A549 (cell line): ENCODE results near the gene CUX1. TPM values are rescaled to one million over a fixed set of nuclear protein-coding genes. Genes with fewer than 3 reads are reported as not detected.

Source experiments
- ATAC-seq, 2 experiments: fragments of 200-7000 bp in 1 of 2; fragments of >200 bp in 1 of 2; cut with Nextera tagmentation in 1 of 2; cut with Tn5 transposase in 1 of 2; 3 replicates each; pipeline versions ENCODE4 v1.8.0 to v1.9.1; 2018 to 2020; ENCODE audit warnings: mild to moderate bottlenecking in 1 of 2, moderate library complexity in 1 of 2
- CTCF ChIA-PET: fragments of 300-600 bp; sonication (Branson Sonifier 250); formaldehyde crosslinking; extraction: SDS; loops from one replicate; lab custom pipeline; 2021; ENCODE audit warnings: antibody characterized with exemption, inconsistent platforms; lab: Yijun Ruan, JAX
- POLR2A ChIA-PET: fragments of 350-600 bp; formaldehyde crosslinking; extraction: SDS; loops from one replicate; lab custom pipeline; 2021; ENCODE audit warnings: antibody characterized with exemption, inconsistent platforms; lab: Yijun Ruan, JAX
- DNase-seq, 2 experiments: peaks; one replicate each; pipeline versions ENCODE4 v3.0.0 to v3.0.0-alpha.2; 2011 to 2016; ENCODE audit warnings: low read depth in 1 of 2, low spot score in 1 of 2
- FAIRE-seq: peaks from 2 replicates; lab custom pipeline; 2011; peaks lifted over from hg19 to GRCh38; lab: Jason Lieb, UNC
- H3K27ac ChIP-seq, 2 experiments: fragments of >200 bp; sonication (Bioruptor Twin); formaldehyde crosslinking; 3 replicates each; pipeline ENCODE4 v1.5.1; 2016 to 2017
- H3K4me1 ChIP-seq: fragments of >200 bp; sonication (Bioruptor Twin); formaldehyde crosslinking; 3 replicates; pipeline ENCODE4 v1.6.1; 2016
- H3K4me2 ChIP-seq: fragments of >200 bp; sonication (Bioruptor Twin); formaldehyde crosslinking; 3 replicates; pipeline ENCODE4 v1.6.1; 2016
- H3K4me3 ChIP-seq: fragments of >200 bp; sonication (Bioruptor Twin); formaldehyde crosslinking; 3 replicates; pipeline ENCODE4 v1.5.1; 2016
- H3K9me3 ChIP-seq: fragments of >200 bp; sonication (Bioruptor Twin); formaldehyde crosslinking; 3 replicates; pipeline ENCODE4 v1.6.1; 2016
- ATOH8 ChIP-seq: fragments of 250-450 bp; sonication (Bioruptor Pico); IDR thresholded peaks from 2 replicates; pipeline ENCODE4 v1.5.0; 2020; ENCODE audit warnings: low read depth, mild to moderate bottlenecking, moderate library complexity
- BCL3 ChIP-seq: fragments of >200 bp; sonication (Bioruptor Twin); formaldehyde crosslinking; IDR thresholded peaks from 3 replicates; pipeline ENCODE4 v1.6.1; 2016
- BHLHE40 ChIP-seq: IDR thresholded peaks from 2 replicates; pipeline ENCODE4 v1.6.1; 2012; ENCODE audit warnings: low read depth, low read length, inconsistent platforms
- CBX2 ChIP-seq: fragments of 200-600 bp; sonication (generic); IDR thresholded peaks from 2 replicates; pipeline ENCODE4 v1.6.1; 2016; ENCODE audit warnings: low read depth, mild to moderate bottlenecking, borderline replicate concordance
- CBX8 ChIP-seq: fragments of 200-600 bp; sonication (generic); IDR thresholded peaks from 2 replicates; pipeline ENCODE4 v1.6.1; 2016
- CEBPB ChIP-seq, 2 experiments: fragments of >200 bp in 1 of 2; sonication (Bioruptor Twin) in 1 of 2; formaldehyde crosslinking in 1 of 2; IDR thresholded peaks; 2 replicates each; pipeline ENCODE4 v1.6.1; 2012 to 2016
- CHD4 ChIP-seq: fragments of 200-600 bp; sonication (generic); IDR thresholded peaks from 2 replicates; pipeline ENCODE4 v1.6.1; 2016; ENCODE audit warnings: antibody characterized with exemption, mild to moderate bottlenecking, borderline replicate concordance
- EHF ChIP-seq: fragments of 250-450 bp; sonication (Bioruptor Pico); IDR thresholded peaks from 2 replicates; pipeline ENCODE4 v1.5.0; 2020; ENCODE audit warnings: mild to moderate bottlenecking
- ELK1 ChIP-seq: fragments of 150-350 bp; IDR thresholded peaks from 2 replicates; pipeline ENCODE4 v1.6.1; 2014; ENCODE audit warnings: low read depth, mild to moderate bottlenecking, low read length
- FOSL2 ChIP-seq, 2 experiments: fragments of 450-650 bp in 1 of 2; fragments of >200 bp in 1 of 2; sonication (Bioruptor Twin) in 1 of 2; formaldehyde crosslinking; IDR thresholded peaks; 2 replicates each; pipeline versions ENCODE4 v1.5.0 to v1.6.1; 2016 to 2020; ENCODE audit warnings: mild to moderate bottlenecking in 1 of 2, moderate library complexity in 1 of 2
- FOXS1 ChIP-seq: fragments of 250-450 bp; sonication (Bioruptor Pico); IDR thresholded peaks from 2 replicates; pipeline ENCODE4 v1.5.0; 2020; ENCODE audit warnings: mild to moderate bottlenecking, moderate library complexity
- GATA3 ChIP-seq: IDR thresholded peaks from 2 replicates; pipeline ENCODE4 v1.6.1; 2012; ENCODE audit warnings: borderline replicate concordance
- HDAC2 ChIP-seq: fragments of 200-600 bp; sonication (generic); IDR thresholded peaks from 2 replicates; pipeline ENCODE4 v1.6.1; 2016
- HES2 ChIP-seq: fragments of >200 bp; sonication (Bioruptor Twin); formaldehyde crosslinking; IDR thresholded peaks from 2 replicates; pipeline ENCODE4 v1.6.1; 2016
- HOXA7 ChIP-seq: fragments of 250-450 bp; sonication (Bioruptor Pico); IDR thresholded peaks from 2 replicates; pipeline ENCODE4 v1.5.0; 2020; ENCODE audit warnings: mild to moderate bottlenecking, moderate library complexity
- HOXB5 ChIP-seq: fragments of 250-450 bp; sonication (Bioruptor Pico); IDR thresholded peaks from 2 replicates; pipeline ENCODE4 v1.5.0; 2020; ENCODE audit warnings: mild to moderate bottlenecking, moderate library complexity
- JUNB ChIP-seq: fragments of >200 bp; sonication (Bioruptor Twin); formaldehyde crosslinking; IDR thresholded peaks from 2 replicates; pipeline ENCODE4 v1.6.1; 2016
- KDM1A ChIP-seq: fragments of 200-600 bp; sonication (generic); IDR thresholded peaks from 2 replicates; pipeline ENCODE4 v1.6.1; 2016; ENCODE audit warnings: low read depth, mild to moderate bottlenecking
- KDM5A ChIP-seq: fragments of 200-600 bp; sonication (generic); IDR thresholded peaks from 2 replicates; pipeline ENCODE4 v1.6.1; 2016; ENCODE audit warnings: antibody characterized with exemption, mild to moderate bottlenecking
- MAFK ChIP-seq: fragments of 450-650 bp; IDR thresholded peaks from 2 replicates; pipeline ENCODE4 v1.6.1; 2014; ENCODE audit not compliant: partially characterized antibody
- MAZ ChIP-seq: fragments of 150-350 bp; IDR thresholded peaks from 2 replicates; pipeline ENCODE4 v1.6.1; 2014; ENCODE audit warnings: antibody characterized with exemption, low read depth, low read length, borderline replicate concordance
- NR3C1 ChIP-seq: fragments of >200 bp; sonication (Bioruptor Twin); formaldehyde crosslinking; IDR thresholded peaks from 3 replicates; pipeline ENCODE4 v1.6.1; 2017
- PBX3 ChIP-seq: IDR thresholded peaks from 2 replicates; pipeline ENCODE4 v1.6.1; 2012
- POLR2A ChIP-seq: IDR thresholded peaks from 2 replicates; pipeline ENCODE4 v1.6.1; 2012; ENCODE audit warnings: mild to moderate bottlenecking, low read length
- POLR2AphosphoS2 ChIP-seq: conservative IDR thresholded peaks from 2 replicates; pipeline ENCODE4 v1.6.1; 2012; ENCODE audit warnings: low read length, improper control_type of control experiment, inconsistent platforms
- RAD21 ChIP-seq, 2 experiments: fragments of >200 bp in 1 of 2; sonication (Bioruptor Twin) in 1 of 2; formaldehyde crosslinking in 1 of 2; IDR thresholded peaks in 1 of 2; conservative IDR thresholded peaks in 1 of 2; 2 replicates in 1 of 2; 3 replicates in 1 of 2; pipeline ENCODE4 v1.6.1; 2012 to 2018; ENCODE audit warnings: inconsistent platforms in 1 of 2
- RFX5 ChIP-seq: fragments of 450-650 bp; IDR thresholded peaks from 2 replicates; pipeline ENCODE4 v1.7.1; 2014; ENCODE audit warnings: antibody characterized with exemption, mild to moderate bottlenecking, moderate library complexity
- SREBF2 ChIP-seq: fragments of 450-650 bp; IDR thresholded peaks from 2 replicates; pipeline ENCODE4 v1.6.1; 2014; ENCODE audit warnings: mild to moderate bottlenecking, moderate library complexity
- ZC3H11A ChIP-seq: fragments of 450-650 bp; IDR thresholded peaks from 2 replicates; pipeline ENCODE4 v1.6.1; 2014; ENCODE audit warnings: antibody characterized with exemption, mild to moderate bottlenecking
- ZFP36 ChIP-seq: fragments of 450-650 bp; IDR thresholded peaks from 2 replicates; pipeline ENCODE4 v1.6.1; 2014; ENCODE audit warnings: borderline replicate concordance; ENCODE audit not compliant: partially characterized antibody
- ZNF302 ChIP-seq: fragments of 250-450 bp; sonication (Bioruptor Pico); IDR thresholded peaks from 2 replicates; pipeline ENCODE4 v1.9.0; 2021; ENCODE audit warnings: inconsistent platforms, mild to moderate bottlenecking, moderate library complexity
- ZSCAN20 ChIP-seq: fragments of 250-450 bp; sonication (Bioruptor Pico); IDR thresholded peaks from 2 replicates; pipeline ENCODE4 v1.8.0; 2022; ENCODE audit warnings: mild to moderate bottlenecking, moderate library complexity
- WGBS: methylation state at CpG from one replicate; pipeline ENCODE4 v1.1.6; 2017; ENCODE audit errors: missing lambda C conversion rate; 5-methylcytosine and 5-hydroxymethylcytosine counted together
- polyA plus RNA-seq, 4 experiments: library from polyadenylated mRNA; depleted of rRNA in 3 of 4; stranded (reverse); fragments of >200 nt; fragmentation: RNase III in 1 of 4; extraction: RNeasy Plus Mini Kit Qiagen cat#74134 plus additional on column Dnase treatment in 1 of 4; gene quantifications; 2 replicates in 3 of 4; 3 replicates in 1 of 4; pipeline ENCODE4 v1.2.3, GENCODE V29; 2011 to 2017

CUX1 gene
- polyA plus RNA-seq, 2 of the 4 experiments (the other 2 are of a cell fraction): 32.7 to 33.4 TPM

GRCh38 chr7:102094316-102094650 lies 276.9 kb downstream of the CUX1 start:
- H3K27ac ChIP-seq: no peak overlapping the region
- 0 out of 3 replicates have a peak, but pooled peaks cover 4% of the 10 kb centered on the region for H3K9me3 ChIP-seq
- CTCF ChIA-PET: interaction anchor here (0.6 kb wide), 1 partner anchor 63 kb away, joined by 3 read pairs; no protein-coding TSS in a partner anchor
- peaks cover 16% of the 10 kb centered on the region for H3K4me1 ChIP-seq
- ATAC-seq (no peak), FAIRE-seq (no peak), DNase-seq (no peak)
- TF ChIP-seq MAZ: no peak
- no peak for TF ChIP-seq ZNF302 (CRISPR knock-in tag)
- no peak for TF ChIP-seq RFX5
- no peak for TF ChIP-seq POLR2AphosphoS2
- no peak for TF ChIP-seq CEBPB (IDR thresholded peaks at IDR 0.05)
- TF ChIP-seq KDM1A: no peak
- no peak for TF ChIP-seq ELK1
- no peak for TF ChIP-seq HDAC2
- TF ChIP-seq PBX3: no peak
- no peak for TF ChIP-seq ATOH8 (CRISPR knock-in tag)
- no peak for TF ChIP-seq CBX2
- no peak for TF ChIP-seq BCL3
- no peak for TF ChIP-seq EHF
- no peak for TF ChIP-seq GATA3
- TF ChIP-seq FOXS1 (CRISPR knock-in tag): no peak
- TF ChIP-seq HOXA7 (CRISPR knock-in tag): no peak
- POLR2A ChIA-PET: no interaction called here
- no peak overlapping the region for H3K4me3 ChIP-seq
- no peak overlapping the region for H3K4me2 ChIP-seq
- 95% methylated on average over 4 of the region's 4 CpGs for WGBS

- Histone ChIP-seq H3K27ac (no peak overlapping the region), H3K9me3 (no peaks in the 10 kb centered on the region)
- no peak for TF ChIP-seq SREBF2
- no peak for TF ChIP-seq ATOH8 (CRISPR knock-in tag)
- TF ChIP-seq KDM5A: no peak
- TF ChIP-seq NR3C1: no peak
- no peak for TF ChIP-seq HES2
- no peak for TF ChIP-seq RFX5
- TF ChIP-seq RAD21 (conservative IDR thresholded peaks at IDR 0.05 in 1 of 2, IDR thresholded peaks at IDR 0.05 in 1 of 2): no peak
- no peak for TF ChIP-seq MAFK
- no peak for TF ChIP-seq ZFP36
- no peak for TF ChIP-seq FOXS1 (CRISPR knock-in tag)
- TF ChIP-seq ZC3H11A: no peak
- no peak for TF ChIP-seq JUNB
- TF ChIP-seq CBX8: no peak
- TF ChIP-seq BHLHE40: no peak
- no peak for TF ChIP-seq HOXB5 (CRISPR knock-in tag)
- TF ChIP-seq POLR2A: no peak
- no peak for TF ChIP-seq CHD4
- no peak for TF ChIP-seq ZSCAN20
- no peak for TF ChIP-seq FOSL2 (IDR thresholded peaks at IDR 0.05)
- no peak for TF ChIP-seq FOSL2 (CRISPR knock-in tag; IDR thresholded peaks at IDR 0.05)
- TF ChIP-seq, all 56 proteins: peak for 0
- WGBS: 95% methylated on average over 16 of the region's 16 CpGs
- H3K4me1 ChIP-seq: peaks cover 16% of the 10 kb centered on the region
- H3K4me3 ChIP-seq: no peak overlapping the region
- CTCF ChIA-PET: interaction anchor here (0.7 to 1.1 kb wide), 2 partner anchors 14 to 21 kb away, joined by 3 read pairs; no protein-coding TSS in a partner anchor
- no peak overlapping the region for H3K4me2 ChIP-seq
- no peak for ATAC-seq
- no peak for FAIRE-seq
- POLR2A ChIA-PET: no interaction called here
- DNase-seq: no peak
Observed at GRCh38 chr7:102095321-102096011, 278.0 kb downstream of the CUX1 start.
